Suprapubic skin (tissue), 4 donors: ENCODE data around the gene CACNA2D3. TPM values are rescaled to one million over a fixed set of nuclear protein-coding genes. Genes with fewer than 3 reads are reported as not detected.
"Not testable (repeated sequence)": the region's sequence is repeated elsewhere in the genome, so short reads cannot be mapped to it uniquely, and the experiment has no call there.

Experiments used
- DNase-seq, 2 donors: peaks; one replicate each; pipeline ENCODE4 v3.0.0-alpha.2; 2019; ENCODE audit warnings: low spot score in 2 of 2
- H3K27ac ChIP-seq: fragments of 200-600 bp; sonication (generic); one replicate; pipeline ENCODE4 v1.5.1; 2019
- H3K27me3 ChIP-seq: fragments of 200-600 bp; sonication (generic); one replicate; pipeline ENCODE4 v1.5.1; 2019
- H3K36me3 ChIP-seq: fragments of 200-600 bp; sonication (generic); one replicate; pipeline ENCODE4 v1.5.1; 2019
- H3K4me1 ChIP-seq: fragments of 200-600 bp; sonication (generic); one replicate; pipeline ENCODE4 v1.5.1; 2019
- H3K4me3 ChIP-seq: fragments of 200-600 bp; sonication (generic); one replicate; pipeline ENCODE4 v1.5.1; 2019; ENCODE audit warnings: mild to moderate bottlenecking
- H3K9me3 ChIP-seq: fragments of 200-600 bp; sonication (generic); one replicate; pipeline ENCODE4 v1.5.1; 2019
- EP300 ChIP-seq: sonication (generic); formaldehyde crosslinking; IDR thresholded peaks from one replicate; pipeline ENCODE4 v1.6.1; 2017; ENCODE audit warnings: antibody characterized with exemption
- POLR2A ChIP-seq, 2 donors: fragments of 450-650 bp; IDR thresholded peaks; one replicate each; pipeline ENCODE4 v1.6.1; 2017; ENCODE audit warnings: antibody characterized with exemption in 2 of 2, mild to moderate bottlenecking in 2 of 2, moderate library complexity in 2 of 2
- POLR2AphosphoS5 ChIP-seq, 3 donors: sonication (generic); formaldehyde crosslinking; IDR thresholded peaks; one replicate each; pipeline ENCODE4 v1.6.1; 2017; ENCODE audit warnings: antibody characterized with exemption in 3 of 3
- WGBS: methylation state at CpG from one replicate; pipeline ENCODE4 v1.1.5; 2018; 5-methylcytosine and 5-hydroxymethylcytosine counted together
- total RNA-seq, 4 donors: library from RNA; depleted of rRNA; stranded (reverse); fragments of >200 nt; gene quantifications; one replicate each; pipeline ENCODE4 v1.1.0, GENCODE V29; 2016
- TF ChIP-seq, protein P1 (sequence below), 2 donors: fragments of 200-600 bp in 1 of 2; fragments of 450-650 bp in 1 of 2; sonication (generic) in 1 of 2; IDR thresholded peaks; one replicate each; pipeline ENCODE4 v1.5.1; 2016 to 2019; ENCODE audit warnings: antibody characterized with exemption in 2 of 2, mild to moderate bottlenecking in 1 of 2, moderate library complexity in 1 of 2

The CACNA2D3 gene
- total RNA-seq, 4 donors from 2014 or later: 0.42 to 2.8 (median 0.95) TPM

DNA sequence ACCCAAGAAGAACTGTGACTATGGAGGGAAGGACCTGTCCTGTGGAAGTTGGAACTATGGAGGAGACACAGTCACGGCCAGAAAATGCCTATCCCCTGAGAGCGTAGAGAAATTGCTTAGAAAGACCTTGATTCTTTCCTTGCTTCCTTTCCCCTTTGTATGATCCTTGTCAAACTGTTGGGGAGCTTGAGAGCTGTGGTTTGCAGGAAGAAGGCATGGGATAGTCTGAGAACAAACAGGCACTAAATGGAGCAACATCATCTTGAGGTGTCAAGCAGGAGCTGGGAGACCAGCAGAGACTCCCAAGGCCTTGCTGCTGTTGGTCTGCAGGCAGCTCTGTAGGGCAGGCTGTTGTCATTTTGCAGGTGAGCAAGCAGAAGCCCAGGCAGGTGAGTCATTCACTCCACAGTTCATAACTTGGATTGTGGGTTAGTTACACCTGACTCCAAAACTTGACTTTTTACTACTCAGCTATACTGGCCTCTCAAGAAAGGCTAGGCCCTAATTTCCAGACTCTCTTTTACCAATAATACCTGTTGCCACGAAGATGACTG lies 506.6 kb downstream of the CACNA2D3 start:
- WGBS: 89% methylated on average over 3 of the region's 3 CpGs
- Histone ChIP-seq H3K36me3 (no peaks in the 10 kb centered on the region), H3K4me1 (peaks cover 6% of the 10 kb centered on the region), H3K9me3 (no peaks in the 10 kb centered on the region), H3K27me3 (no peaks in the 10 kb centered on the region), H3K27ac (no peak overlapping the region), H3K4me3 (no peak overlapping the region)
- TF ChIP-seq POLR2A (IDR thresholded peaks at IDR 0.05) (no peak), POLR2AphosphoS5 (IDR thresholded peaks at IDR 0.05) (no peak), EP300 (no peak)
- TF ChIP-seq, protein P1, sequence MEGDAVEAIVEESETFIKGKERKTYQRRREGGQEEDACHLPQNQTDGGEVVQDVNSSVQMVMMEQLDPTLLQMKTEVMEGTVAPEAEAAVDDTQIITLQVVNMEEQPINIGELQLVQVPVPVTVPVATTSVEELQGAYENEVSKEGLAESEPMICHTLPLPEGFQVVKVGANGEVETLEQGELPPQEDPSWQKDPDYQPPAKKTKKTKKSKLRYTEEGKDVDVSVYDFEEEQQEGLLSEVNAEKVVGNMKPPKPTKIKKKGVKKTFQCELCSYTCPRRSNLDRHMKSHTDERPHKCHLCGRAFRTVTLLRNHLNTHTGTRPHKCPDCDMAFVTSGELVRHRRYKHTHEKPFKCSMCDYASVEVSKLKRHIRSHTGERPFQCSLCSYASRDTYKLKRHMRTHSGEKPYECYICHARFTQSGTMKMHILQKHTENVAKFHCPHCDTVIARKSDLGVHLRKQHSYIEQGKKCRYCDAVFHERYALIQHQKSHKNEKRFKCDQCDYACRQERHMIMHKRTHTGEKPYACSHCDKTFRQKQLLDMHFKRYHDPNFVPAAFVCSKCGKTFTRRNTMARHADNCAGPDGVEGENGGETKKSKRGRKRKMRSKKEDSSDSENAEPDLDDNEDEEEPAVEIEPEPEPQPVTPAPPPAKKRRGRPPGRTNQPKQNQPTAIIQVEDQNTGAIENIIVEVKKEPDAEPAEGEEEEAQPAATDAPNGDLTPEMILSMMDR (IDR thresholded peaks at IDR 0.05): no peak
- no peak for DNase-seq

DNA sequence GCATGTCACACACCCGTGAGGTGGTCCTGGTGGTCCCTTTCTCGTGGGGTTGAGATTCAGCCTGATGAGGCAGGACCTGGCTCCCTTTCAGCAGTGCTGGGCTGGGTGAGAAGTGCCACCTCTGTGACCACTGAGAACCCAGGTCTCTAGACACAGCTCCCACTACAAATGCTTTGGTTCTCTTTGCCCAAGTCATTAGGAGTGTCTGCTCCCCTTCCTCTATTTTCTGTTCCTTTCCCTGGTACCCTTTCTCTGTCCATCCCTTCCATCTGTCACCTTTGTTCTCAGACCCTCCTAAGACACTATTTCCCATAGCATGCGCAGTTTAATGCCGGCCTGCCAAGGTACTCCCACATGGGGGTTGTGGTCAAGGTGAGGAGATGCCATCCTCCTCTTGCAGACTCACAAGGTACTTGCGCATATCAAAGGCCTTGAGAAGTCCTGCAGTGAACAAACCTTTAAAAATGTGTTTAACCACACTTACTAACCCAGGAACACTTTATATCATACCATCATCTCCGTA lies 507.8 kb downstream of the CACNA2D3 start:
- DNase-seq: no peak
- no peak overlapping the region for H3K4me3 ChIP-seq
- 79% methylated on average over 6 of the region's 6 CpGs for WGBS
- peaks cover 6% of the 10 kb centered on the region for H3K4me1 ChIP-seq
- no peaks in the 10 kb centered on the region for H3K36me3 ChIP-seq
- H3K27me3 ChIP-seq: no peaks in the 10 kb centered on the region
- TF ChIP-seq, protein P1 (IDR thresholded peaks at IDR 0.05): no peak
- no peak for TF ChIP-seq POLR2A (IDR thresholded peaks at IDR 0.05)
- TF ChIP-seq POLR2AphosphoS5 (IDR thresholded peaks at IDR 0.05): no peak
- no peak for TF ChIP-seq EP300
- H3K27ac ChIP-seq: no peak overlapping the region
- no peaks in the 10 kb centered on the region for H3K9me3 ChIP-seq

DNA sequence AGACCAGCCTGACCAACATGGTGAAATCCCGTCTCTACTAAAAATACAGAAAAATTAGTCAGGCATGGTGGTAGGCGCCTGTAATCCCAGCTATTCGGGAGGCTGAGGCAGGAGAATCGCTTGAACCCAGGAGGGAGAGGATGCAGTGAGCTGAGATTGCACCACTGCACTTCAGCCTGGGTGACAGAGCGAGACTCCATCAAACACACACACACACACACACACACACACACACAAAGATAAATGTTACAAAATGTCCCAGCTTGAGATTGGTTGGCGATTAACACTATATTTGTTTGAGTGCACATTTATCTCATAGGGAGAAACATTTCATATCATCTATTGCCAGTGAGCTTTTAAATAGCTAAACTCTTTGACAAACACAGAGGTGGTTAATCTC lies 508.6 kb downstream of the CACNA2D3 start:
- H3K27me3 ChIP-seq, H3K4me3 ChIP-seq, H3K36me3 ChIP-seq, H3K9me3 ChIP-seq, H3K4me1 ChIP-seq, H3K27ac ChIP-seq, DNase-seq: not testable (repeated sequence)
- WGBS: 97% methylated on average over 6 of the region's 6 CpGs

DNA sequence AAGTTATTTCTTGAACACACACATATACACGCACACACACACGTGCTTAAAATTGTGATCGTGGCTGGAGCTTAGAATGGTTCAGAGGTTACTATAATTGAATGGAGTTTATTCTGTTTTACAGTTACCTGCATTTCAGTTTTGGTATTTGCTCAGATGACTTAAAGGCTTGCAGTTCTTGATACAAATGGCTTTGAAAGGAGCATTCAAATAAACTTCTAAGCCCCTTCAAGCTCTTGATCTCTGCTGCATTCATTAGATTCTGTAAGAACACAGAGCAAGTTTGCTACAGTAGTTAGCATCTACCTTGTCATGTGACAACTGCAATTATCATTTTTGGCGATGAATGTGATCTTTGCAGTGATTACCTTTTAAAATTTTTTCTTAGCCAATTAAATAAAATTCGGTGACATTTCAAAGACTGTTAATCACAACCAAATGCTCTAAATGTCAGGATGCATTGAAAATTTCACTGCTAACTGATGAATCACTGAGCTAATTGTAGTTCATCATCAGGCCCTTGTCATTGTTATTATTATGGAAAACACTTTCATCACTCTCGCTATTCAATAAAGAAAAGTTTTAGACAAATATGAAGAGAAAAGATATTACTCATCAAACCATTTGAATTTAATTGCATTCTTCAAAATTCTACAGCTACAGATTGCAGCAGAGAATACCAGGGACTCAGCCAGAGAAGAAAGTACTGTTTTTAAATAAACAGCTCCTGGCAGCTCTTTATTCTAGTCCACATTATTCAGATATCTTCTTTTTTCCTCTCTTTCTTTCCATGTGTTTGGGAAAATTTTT lies 509.4 kb downstream of the CACNA2D3 start:
- Histone ChIP-seq H3K4me3 (no peak overlapping the region), H3K27ac (no peak overlapping the region), H3K9me3 (no peaks in the 10 kb centered on the region), H3K4me1 (peaks cover 6% of the 10 kb centered on the region), H3K36me3 (no peaks in the 10 kb centered on the region), H3K27me3 (no peaks in the 10 kb centered on the region)
- TF ChIP-seq POLR2AphosphoS5 (IDR thresholded peaks at IDR 0.05) (no peak), EP300 (no peak), POLR2A (IDR thresholded peaks at IDR 0.05) (no peak)
- TF ChIP-seq, protein P1 (IDR thresholded peaks at IDR 0.05): no peak
- WGBS: 59% methylated on average over 6 of the region's 6 CpGs
- no peak for DNase-seq

DNA sequence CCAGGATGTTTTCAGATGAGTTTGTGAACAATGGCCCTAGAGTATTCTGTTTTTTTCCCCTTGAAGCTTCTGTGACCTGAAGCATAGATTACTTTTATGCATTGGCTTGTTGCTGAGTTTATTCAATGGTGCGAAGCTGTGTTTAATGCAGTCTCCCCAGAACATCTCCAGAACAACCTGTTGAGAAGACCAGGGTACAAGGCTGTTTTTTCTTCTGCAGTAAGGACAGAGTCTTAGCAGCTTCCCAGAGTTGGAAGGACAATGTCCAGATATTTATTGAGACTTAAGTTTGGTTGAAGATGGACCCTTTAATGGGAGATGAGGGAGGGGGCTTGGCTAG lies 509.9 kb downstream of the CACNA2D3 start:
- Histone ChIP-seq H3K4me3 (no peak overlapping the region), H3K36me3 (no peaks in the 10 kb centered on the region), H3K27ac (no peak overlapping the region), H3K27me3 (no peaks in the 10 kb centered on the region), H3K9me3 (no peaks in the 10 kb centered on the region), H3K4me1 (peaks cover 6% of the 10 kb centered on the region)
- WGBS: 78% methylated on average over 1 of the region's 1 CpG
- TF ChIP-seq, protein P1 (IDR thresholded peaks at IDR 0.05): no peak
- TF ChIP-seq POLR2AphosphoS5 (IDR thresholded peaks at IDR 0.05): no peak
- TF ChIP-seq EP300: no peak
- no peak for TF ChIP-seq POLR2A (IDR thresholded peaks at IDR 0.05)
- DNase-seq: no peak
